Measurements from ENCODE around the gene PHF14. TPM values are rescaled to one million over a fixed set of nuclear protein-coding genes. Genes with fewer than 3 reads are reported as not detected.

The PHF14 gene
- total and polyA plus RNA-seq, 2 experiments from 2014 or later: 72.0 to 87.9 TPM

DNA sequence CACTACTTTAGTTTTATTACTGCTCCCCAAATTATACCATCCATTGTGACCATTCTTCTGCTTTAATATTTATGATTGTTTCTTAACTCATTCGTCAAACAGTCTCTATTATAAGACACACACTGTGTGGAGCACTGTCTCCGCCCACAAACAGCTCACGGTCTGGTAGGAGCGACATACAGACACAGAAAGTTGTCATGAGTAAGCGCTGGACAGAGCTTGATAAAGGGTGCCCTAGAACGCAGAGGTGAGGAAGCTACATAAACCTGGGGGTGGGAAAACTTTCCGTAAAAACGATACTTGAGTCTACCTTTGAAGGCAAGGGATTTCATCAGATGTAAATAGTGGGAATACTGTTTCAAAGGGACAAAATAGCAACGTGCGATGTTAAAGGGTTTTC is 207.9 kb downstream of the PHF14 start (continued):
- TF ChIP-seq, protein P1, sequence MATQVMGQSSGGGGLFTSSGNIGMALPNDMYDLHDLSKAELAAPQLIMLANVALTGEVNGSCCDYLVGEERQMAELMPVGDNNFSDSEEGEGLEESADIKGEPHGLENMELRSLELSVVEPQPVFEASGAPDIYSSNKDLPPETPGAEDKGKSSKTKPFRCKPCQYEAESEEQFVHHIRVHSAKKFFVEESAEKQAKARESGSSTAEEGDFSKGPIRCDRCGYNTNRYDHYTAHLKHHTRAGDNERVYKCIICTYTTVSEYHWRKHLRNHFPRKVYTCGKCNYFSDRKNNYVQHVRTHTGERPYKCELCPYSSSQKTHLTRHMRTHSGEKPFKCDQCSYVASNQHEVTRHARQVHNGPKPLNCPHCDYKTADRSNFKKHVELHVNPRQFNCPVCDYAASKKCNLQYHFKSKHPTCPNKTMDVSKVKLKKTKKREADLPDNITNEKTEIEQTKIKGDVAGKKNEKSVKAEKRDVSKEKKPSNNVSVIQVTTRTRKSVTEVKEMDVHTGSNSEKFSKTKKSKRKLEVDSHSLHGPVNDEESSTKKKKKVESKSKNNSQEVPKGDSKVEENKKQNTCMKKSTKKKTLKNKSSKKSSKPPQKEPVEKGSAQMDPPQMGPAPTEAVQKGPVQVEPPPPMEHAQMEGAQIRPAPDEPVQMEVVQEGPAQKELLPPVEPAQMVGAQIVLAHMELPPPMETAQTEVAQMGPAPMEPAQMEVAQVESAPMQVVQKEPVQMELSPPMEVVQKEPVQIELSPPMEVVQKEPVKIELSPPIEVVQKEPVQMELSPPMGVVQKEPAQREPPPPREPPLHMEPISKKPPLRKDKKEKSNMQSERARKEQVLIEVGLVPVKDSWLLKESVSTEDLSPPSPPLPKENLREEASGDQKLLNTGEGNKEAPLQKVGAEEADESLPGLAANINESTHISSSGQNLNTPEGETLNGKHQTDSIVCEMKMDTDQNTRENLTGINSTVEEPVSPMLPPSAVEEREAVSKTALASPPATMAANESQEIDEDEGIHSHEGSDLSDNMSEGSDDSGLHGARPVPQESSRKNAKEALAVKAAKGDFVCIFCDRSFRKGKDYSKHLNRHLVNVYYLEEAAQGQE (IDR thresholded peaks at IDR 0.05; ENCODE audit: unreplicated experiment): no peak
- TF ChIP-seq ZNF331 (CRISPR knock-in tag; IDR thresholded peaks at IDR 0.05; ENCODE audit: low read depth) (no peak), STAT1 (IDR thresholded peaks at IDR 0.05; ENCODE audit: unreplicated experiment) (no peak)
- TF ChIP-seq, protein P2, sequence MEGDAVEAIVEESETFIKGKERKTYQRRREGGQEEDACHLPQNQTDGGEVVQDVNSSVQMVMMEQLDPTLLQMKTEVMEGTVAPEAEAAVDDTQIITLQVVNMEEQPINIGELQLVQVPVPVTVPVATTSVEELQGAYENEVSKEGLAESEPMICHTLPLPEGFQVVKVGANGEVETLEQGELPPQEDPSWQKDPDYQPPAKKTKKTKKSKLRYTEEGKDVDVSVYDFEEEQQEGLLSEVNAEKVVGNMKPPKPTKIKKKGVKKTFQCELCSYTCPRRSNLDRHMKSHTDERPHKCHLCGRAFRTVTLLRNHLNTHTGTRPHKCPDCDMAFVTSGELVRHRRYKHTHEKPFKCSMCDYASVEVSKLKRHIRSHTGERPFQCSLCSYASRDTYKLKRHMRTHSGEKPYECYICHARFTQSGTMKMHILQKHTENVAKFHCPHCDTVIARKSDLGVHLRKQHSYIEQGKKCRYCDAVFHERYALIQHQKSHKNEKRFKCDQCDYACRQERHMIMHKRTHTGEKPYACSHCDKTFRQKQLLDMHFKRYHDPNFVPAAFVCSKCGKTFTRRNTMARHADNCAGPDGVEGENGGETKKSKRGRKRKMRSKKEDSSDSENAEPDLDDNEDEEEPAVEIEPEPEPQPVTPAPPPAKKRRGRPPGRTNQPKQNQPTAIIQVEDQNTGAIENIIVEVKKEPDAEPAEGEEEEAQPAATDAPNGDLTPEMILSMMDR (conservative IDR thresholded peaks at IDR 0.05; ENCODE audit: low read depth in 2 of 2): no peak

DNA sequence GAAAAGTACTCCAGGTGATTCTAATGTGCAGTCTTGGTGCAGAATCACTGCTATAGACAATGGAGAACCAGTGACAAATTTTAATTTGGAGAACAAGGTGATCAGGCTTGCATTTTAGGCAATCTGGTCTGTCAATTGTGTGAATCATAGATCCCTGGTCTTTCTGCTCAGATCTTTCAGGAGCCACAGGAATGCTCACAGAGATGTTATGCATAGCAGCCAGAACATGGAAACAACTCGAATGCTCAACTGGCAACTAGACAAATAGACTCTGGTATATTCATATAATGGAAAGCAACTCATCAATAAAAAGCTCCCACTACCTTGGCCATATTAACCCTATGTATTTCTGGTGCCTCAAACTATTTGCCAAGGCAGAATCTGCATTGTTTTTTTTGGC is 209.1 kb downstream of the PHF14 start:
- H3K79me2 ChIP-seq (replicated peaks; ENCODE audit: insufficient read depth): no peaks in the 10 kb centered on the region
- H3K27ac Mint-ChIP-seq: no peak overlapping the region
- H3K27me3 Mint-ChIP-seq (ENCODE audit: insufficient read depth, low read depth, poor library complexity): peaks cover 53% of the 10 kb centered on the region
- H4K20me1 ChIP-seq (replicated peaks; ENCODE audit: insufficient read depth): peaks cover 6% of the 10 kb centered on the region; the same call in 1 of the 2 replicates
- no peak overlapping the region for H2AFZ ChIP-seq
- peaks cover 5% of the 10 kb centered on the region for H3K4me1 Mint-ChIP-seq
- H3K4me1 ChIP-seq (ENCODE audit: insufficient read depth): no peaks in the 10 kb centered on the region
- H3K27me3 ChIP-seq (ENCODE audit: insufficient read depth): peaks cover 71% of the 10 kb centered on the region
- ATAC-seq (no peak), DNase-seq (ENCODE audit: low spot score) (no peak)
- H3K36me3 ChIP-seq (ENCODE audit: insufficient read depth): peaks cover 3% of the 10 kb centered on the region; the same call in 1 of the 2 replicates
- no peak overlapping the region for H3K27ac ChIP-seq (ENCODE audit: low read depth)
- H3F3A ChIP-seq (replicated peaks; ENCODE audit: low read depth): no peaks in the 10 kb centered on the region
- H3K36me3 Mint-ChIP-seq (ENCODE audit: low read depth): peaks cover 19% of the 10 kb centered on the region
- H3K4me3 ChIP-seq: no peak overlapping the region
- no peak overlapping the region for H3K4me3 Mint-ChIP-seq
- peaks cover 21% of the 10 kb centered on the region for H3K9me3 Mint-ChIP-seq
- no peak overlapping the region for H3K4me2 ChIP-seq
- no peaks in the 10 kb centered on the region for H3K9me2 ChIP-seq (ENCODE audit: insufficient read depth)
- TF ChIP-seq CREB1 (CRISPR knock-in tag; IDR thresholded peaks at IDR 0.05; ENCODE audit: low read depth) (no peak), ZNF331 (CRISPR knock-in tag; IDR thresholded peaks at IDR 0.05; ENCODE audit: low read depth) (no peak), EZH2 (IDR thresholded peaks at IDR 0.05; ENCODE audit: low read depth, unreplicated experiment) (no peak), ZNF114 (CRISPR knock-in tag; IDR thresholded peaks at IDR 0.05) (no peak), EZH2phosphoT487 (IDR thresholded peaks at IDR 0.05; ENCODE audit: unreplicated experiment) (no peak), JUNB (IDR thresholded peaks at IDR 0.05; ENCODE audit: unreplicated experiment) (no peak)
- TF ChIP-seq, protein P3, sequence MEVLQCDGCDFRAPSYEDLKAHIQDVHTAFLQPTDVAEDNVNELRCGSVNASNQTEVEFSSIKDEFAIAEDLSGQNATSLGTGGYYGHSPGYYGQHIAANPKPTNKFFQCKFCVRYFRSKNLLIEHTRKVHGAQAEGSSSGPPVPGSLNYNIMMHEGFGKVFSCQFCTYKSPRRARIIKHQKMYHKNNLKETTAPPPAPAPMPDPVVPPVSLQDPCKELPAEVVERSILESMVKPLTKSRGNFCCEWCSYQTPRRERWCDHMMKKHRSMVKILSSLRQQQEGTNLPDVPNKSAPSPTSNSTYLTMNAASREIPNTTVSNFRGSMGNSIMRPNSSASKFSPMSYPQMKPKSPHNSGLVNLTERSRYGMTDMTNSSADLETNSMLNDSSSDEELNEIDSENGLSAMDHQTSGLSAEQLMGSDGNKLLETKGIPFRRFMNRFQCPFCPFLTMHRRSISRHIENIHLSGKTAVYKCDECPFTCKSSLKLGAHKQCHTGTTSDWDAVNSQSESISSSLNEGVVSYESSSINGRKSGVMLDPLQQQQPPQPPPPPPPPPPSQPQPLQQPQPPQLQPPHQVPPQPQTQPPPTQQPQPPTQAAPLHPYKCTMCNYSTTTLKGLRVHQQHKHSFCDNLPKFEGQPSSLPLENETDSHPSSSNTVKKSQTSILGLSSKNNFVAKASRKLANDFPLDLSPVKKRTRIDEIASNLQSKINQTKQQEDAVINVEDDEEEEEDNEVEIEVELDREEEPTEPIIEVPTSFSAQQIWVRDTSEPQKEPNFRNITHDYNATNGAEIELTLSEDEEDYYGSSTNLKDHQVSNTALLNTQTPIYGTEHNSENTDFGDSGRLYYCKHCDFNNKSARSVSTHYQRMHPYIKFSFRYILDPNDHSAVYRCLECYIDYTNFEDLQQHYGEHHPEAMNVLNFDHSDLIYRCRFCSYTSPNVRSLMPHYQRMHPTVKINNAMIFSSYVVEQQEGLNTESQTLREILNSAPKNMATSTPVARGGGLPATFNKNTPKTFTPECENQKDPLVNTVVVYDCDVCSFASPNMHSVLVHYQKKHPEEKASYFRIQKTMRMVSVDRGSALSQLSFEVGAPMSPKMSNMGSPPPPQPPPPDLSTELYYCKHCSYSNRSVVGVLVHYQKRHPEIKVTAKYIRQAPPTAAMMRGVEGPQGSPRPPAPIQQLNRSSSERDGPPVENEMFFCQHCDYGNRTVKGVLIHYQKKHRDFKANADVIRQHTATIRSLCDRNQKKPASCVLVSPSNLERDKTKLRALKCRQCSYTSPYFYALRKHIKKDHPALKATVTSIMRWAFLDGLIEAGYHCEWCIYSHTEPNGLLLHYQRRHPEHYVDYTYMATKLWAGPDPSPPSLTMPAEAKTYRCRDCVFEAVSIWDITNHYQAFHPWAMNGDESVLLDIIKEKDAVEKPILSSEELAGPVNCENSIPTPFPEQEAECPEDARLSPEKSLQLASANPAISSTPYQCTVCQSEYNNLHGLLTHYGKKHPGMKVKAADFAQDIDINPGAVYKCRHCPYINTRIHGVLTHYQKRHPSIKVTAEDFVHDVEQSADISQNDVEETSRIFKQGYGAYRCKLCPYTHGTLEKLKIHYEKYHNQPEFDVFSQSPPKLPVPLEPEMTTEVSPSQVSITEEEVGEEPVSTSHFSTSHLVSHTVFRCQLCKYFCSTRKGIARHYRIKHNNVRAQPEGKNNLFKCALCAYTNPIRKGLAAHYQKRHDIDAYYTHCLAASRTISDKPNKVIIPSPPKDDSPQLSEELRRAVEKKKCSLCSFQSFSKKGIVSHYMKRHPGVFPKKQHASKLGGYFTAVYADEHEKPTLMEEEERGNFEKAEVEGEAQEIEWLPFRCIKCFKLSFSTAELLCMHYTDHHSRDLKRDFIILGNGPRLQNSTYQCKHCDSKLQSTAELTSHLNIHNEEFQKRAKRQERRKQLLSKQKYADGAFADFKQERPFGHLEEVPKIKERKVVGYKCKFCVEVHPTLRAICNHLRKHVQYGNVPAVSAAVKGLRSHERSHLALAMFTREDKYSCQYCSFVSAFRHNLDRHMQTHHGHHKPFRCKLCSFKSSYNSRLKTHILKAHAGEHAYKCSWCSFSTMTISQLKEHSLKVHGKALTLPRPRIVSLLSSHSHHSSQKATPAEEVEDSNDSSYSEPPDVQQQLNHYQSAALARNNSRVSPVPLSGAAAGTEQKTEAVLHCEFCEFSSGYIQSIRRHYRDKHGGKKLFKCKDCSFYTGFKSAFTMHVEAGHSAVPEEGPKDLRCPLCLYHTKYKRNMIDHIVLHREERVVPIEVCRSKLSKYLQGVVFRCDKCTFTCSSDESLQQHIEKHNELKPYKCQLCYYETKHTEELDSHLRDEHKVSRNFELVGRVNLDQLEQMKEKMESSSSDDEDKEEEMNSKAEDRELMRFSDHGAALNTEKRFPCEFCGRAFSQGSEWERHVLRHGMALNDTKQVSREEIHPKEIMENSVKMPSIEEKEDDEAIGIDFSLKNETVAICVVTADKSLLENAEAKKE (CRISPR knock-in tag; IDR thresholded peaks at IDR 0.05): no peak
- TF ChIP-seq, protein P4, sequence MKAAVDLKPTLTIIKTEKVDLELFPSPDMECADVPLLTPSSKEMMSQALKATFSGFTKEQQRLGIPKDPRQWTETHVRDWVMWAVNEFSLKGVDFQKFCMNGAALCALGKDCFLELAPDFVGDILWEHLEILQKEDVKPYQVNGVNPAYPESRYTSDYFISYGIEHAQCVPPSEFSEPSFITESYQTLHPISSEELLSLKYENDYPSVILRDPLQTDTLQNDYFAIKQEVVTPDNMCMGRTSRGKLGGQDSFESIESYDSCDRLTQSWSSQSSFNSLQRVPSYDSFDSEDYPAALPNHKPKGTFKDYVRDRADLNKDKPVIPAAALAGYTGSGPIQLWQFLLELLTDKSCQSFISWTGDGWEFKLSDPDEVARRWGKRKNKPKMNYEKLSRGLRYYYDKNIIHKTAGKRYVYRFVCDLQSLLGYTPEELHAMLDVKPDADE (IDR thresholded peaks at IDR 0.05): no peak
